ENCODE results near the gene PTPN13.

DNA sequence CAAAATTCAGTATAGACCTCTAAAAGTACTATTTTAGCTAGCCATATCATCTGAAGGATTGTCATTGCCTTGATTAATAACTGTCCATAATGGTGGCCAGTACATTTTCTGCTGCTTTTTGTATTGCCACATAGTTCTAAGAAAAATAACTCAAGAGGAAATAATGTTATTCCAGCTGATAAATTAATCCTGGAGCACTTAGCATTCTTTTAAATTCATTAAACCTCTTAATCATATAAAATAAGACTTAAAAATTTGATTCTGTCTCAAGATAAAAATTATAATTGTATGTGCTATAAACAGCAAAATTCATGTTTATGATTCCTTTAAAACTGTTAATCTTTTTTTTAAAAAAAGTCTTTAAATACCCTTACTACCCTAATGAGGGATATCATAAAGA lies 12.7 kb downstream of the PTPN13 start:
- TF ChIP-seq, protein P1, sequence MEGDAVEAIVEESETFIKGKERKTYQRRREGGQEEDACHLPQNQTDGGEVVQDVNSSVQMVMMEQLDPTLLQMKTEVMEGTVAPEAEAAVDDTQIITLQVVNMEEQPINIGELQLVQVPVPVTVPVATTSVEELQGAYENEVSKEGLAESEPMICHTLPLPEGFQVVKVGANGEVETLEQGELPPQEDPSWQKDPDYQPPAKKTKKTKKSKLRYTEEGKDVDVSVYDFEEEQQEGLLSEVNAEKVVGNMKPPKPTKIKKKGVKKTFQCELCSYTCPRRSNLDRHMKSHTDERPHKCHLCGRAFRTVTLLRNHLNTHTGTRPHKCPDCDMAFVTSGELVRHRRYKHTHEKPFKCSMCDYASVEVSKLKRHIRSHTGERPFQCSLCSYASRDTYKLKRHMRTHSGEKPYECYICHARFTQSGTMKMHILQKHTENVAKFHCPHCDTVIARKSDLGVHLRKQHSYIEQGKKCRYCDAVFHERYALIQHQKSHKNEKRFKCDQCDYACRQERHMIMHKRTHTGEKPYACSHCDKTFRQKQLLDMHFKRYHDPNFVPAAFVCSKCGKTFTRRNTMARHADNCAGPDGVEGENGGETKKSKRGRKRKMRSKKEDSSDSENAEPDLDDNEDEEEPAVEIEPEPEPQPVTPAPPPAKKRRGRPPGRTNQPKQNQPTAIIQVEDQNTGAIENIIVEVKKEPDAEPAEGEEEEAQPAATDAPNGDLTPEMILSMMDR (conservative IDR thresholded peaks at IDR 0.05; ENCODE audit: low read length), result no peak
- TF ChIP-seq EZH2phosphoT487 (IDR thresholded peaks at IDR 0.05; ENCODE audit: borderline replicate concordance), result no peak

Measured in Loucy (cell line).